ENCODE measurements around the gene DNAH7.

GRCh38 chr2:196101325-196101991, 32.8 kb upstream of the DNAH7 start:
- TF ChIP-seq POLR2A (IDR thresholded peaks at IDR 0.05; ENCODE audit: low read length) (no peak), GATA1 (IDR thresholded peaks at IDR 0.05; ENCODE audit: low read depth, low read length) (no peak)
